ENCODE results near the gene CEP68.
"Not testable (repeated sequence)": the region's sequence is repeated elsewhere in the genome, so short reads cannot be mapped to it uniquely, and the experiment has no call there.

Gene CEP68, protein sequence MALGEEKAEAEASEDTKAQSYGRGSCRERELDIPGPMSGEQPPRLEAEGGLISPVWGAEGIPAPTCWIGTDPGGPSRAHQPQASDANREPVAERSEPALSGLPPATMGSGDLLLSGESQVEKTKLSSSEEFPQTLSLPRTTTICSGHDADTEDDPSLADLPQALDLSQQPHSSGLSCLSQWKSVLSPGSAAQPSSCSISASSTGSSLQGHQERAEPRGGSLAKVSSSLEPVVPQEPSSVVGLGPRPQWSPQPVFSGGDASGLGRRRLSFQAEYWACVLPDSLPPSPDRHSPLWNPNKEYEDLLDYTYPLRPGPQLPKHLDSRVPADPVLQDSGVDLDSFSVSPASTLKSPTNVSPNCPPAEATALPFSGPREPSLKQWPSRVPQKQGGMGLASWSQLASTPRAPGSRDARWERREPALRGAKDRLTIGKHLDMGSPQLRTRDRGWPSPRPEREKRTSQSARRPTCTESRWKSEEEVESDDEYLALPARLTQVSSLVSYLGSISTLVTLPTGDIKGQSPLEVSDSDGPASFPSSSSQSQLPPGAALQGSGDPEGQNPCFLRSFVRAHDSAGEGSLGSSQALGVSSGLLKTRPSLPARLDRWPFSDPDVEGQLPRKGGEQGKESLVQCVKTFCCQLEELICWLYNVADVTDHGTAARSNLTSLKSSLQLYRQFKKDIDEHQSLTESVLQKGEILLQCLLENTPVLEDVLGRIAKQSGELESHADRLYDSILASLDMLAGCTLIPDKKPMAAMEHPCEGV

DNA sequence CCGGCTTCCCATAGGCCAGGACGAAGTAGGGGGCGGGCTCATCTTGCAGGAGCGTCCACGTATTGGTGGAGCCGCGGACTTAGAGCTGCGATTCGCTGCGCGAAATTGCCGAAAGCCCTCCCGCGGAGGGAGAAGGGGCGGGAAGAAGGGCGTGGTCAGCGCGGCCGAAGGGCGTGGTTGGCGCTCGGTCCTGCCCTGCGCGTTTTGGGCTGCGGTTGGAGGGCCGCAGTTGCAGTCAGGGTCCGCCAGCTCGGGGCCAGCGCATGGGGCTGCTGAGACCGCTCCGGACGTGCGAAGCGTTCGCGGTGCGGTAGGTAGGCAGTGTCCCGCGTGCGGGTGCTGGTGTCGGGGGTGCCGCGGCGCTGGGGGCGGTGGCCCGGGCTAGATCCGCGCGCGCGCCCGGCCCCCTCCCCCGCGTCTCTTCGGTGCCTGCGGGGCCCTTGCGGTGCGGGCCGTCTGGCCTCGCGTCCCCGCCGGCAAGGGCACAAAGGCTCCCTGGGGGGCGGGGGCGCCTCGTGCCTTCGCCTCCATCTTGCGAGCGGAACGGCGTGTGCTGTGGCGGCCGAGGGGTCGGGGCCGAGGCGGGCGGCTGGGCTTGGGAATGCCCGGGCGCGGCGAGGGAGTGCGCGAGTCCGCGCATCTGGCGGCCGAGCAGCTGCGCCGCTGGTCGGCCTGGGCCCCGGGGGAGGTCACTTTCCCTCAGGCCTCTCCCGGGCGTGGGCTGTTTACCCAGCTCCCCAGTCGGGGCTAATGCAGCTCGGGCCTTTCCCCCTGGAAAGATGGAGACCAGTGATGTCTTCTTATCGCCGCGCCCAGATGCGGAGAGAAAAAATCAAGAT is at the start of gene CEP68:
Gene CEP68 (plus strand): TSS at position 202 of the 839 bp plus-strand sequence. CDS start 13,029 bp downstream, outside the sequence.
- DNase-seq (ENCODE audit: low read depth), result peak; percentile 90

DNA sequence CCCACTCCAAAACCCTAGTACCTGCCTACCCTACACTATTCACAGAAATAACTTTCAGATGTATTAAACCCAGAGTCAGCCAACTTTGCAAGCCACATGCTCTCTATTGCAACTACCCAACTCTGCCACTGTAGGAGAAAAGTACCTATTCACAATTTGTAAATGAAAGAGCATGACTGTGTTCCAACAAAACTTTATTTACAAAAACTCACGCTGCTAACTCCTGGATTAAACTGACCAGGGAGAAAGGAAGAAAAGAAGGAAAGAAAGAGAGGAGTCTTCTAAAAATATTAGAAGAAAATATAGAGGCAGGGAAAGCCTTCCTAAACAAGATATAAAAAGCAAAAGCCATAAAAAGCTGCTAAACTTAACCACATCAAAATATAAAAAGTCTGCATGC is 42.4 kb upstream of the CEP68 start:
- DNase-seq (ENCODE audit: low read depth), result no peak

DNA sequence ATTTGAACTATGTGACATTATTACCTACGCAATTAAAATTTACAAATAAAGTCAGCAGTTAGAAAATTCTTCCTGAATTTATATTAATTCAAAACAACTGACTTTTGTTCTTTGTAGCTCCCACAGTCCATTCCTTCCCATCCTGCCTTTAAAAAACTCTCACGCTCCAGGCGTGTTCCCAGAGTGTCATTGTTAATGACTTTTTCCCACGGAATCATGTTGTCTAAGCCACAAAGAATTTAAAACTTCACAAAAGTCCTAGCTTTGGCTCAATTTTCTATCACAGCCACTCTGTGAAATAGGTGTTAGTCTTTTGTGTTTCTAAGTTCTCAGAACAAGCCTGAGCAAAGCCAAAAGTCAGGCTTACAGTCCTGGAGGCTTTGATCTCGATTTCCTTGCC is 40.5 kb upstream of the CEP68 start:
- no peak for DNase-seq (ENCODE audit: low read depth)

DNA sequence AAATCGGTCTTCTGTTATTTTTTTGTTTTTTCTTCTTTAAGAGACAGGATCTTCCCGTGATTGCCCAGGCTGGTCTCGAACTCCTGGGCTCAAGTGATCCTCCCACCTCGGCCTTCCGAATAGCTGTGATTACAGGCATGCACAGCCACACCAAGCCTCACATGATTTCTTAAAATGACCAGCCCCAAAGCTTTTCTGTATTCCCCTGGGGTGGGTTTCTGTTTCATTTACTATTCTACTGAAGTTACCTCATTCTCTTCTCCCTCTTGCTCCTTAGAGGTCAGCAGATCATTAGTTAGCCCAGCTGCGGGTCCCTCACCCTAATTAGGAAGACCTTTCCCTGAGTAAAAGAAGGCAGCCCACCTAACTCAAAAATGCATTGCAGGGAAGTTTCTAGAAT is 39.4 kb upstream of the CEP68 start:
- no peak for DNase-seq (ENCODE audit: low read depth)

DNA sequence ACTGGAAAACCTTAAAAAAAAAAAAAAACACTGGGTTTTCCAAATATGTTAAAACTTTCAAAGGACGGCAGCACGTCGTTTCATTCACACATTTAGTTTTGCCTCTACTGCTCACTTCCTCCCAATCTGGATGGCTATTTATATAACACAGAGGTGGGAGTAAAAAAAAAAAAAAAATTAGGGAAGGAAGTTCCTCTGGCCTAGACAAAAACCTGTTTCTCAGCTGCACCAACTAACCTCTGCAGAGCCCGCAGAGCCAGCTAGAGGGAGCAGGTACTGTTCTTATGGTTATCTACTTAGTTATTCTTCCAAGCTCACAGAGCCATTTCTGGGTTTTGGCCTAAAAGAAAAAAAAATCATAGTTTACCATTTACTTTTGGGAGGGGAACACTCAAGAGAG is 38.9 kb upstream of the CEP68 start:
- no peak for DNase-seq (ENCODE audit: low read depth)

DNA sequence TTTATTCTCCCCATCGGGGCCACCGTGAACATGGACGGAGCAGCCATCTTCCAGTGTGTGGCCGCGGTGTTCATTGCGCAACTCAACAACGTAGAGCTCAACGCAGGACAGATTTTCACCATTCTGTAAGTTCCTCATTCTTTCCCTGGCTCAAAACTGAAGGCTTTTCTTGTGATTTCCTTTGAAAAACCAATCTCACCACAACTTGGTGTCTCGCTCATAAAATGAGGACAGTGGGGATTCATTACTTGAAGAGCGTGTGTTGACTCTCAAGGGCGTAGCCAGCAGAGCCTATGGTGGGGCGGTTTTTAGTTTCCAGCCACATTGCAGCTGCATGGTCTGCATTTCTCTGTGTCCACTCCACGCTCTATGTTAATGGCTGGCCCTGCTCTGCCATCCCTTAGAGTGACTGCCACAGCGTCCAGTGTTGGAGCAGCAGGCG is 38.1 kb upstream of the CEP68 start:
- DNase-seq (ENCODE audit: low read depth), result no peak

DNA sequence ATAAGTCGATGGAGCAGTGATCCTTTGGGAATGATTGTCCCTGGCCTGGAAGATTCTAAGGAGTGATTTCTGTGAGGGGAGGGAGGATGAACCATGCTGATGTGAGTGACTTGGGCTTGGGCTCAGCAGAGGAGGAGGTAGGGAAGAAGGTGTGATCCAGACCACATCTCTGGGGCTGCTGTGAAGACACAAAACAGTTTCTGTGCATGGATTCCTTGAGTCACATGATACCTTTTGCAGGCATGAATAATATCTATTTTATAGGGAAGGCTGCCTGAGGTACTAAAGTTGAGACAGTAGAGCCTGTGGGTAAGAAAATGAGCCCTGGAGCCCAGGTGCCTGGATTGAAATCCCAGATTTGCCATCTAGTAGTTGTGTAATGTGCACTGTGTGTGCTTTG is 37.2 kb upstream of the CEP68 start:
- no peak for DNase-seq (ENCODE audit: low read depth)

DNA sequence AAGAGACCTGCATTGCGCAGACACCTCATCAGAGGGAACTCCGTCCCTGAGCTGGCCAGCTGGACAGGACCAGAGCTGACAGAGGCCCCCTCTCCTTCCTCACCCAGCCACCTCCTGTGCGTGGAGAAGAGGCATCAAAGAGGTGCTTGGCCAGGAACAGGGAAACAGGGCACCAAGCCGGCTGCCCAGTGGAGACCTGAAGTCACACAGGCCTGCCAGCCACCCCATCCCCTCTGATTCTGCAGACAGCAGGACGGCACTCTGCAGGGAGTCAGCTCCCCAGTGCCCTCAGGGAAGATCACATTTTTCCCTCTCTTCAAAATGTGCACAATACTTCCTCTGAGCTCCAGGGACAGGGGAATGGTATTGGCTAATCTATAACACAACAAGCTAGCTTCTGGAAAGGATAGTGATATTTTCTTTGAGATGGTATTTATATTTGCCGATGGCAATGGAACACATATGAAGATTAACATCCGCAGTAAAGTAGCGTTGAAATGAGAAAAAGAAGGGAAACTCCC is 36.5 kb upstream of the CEP68 start:
- DNase-seq (ENCODE audit: low read depth), result no peak

DNA sequence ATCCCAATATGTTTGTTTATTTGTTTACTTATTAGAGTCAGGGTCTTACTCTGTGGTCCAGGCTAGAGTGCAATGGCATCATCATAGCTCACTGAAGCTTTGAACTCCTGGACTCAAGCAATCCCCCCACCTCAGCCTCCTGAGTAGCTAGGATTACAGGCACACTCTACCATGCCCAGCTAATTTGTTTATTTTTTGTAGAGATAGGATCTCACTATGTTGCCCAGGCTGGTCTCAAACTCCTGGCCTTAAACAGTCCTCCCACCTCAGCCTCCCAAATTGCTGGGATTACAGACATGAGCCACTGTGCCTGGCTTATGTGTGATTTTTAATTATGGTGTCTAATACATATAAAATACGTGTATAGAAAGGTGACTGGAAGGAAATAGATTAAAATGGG is 36.0 kb upstream of the CEP68 start:
- DNase-seq (ENCODE audit: low read depth), result not testable (repeated sequence)

DNA sequence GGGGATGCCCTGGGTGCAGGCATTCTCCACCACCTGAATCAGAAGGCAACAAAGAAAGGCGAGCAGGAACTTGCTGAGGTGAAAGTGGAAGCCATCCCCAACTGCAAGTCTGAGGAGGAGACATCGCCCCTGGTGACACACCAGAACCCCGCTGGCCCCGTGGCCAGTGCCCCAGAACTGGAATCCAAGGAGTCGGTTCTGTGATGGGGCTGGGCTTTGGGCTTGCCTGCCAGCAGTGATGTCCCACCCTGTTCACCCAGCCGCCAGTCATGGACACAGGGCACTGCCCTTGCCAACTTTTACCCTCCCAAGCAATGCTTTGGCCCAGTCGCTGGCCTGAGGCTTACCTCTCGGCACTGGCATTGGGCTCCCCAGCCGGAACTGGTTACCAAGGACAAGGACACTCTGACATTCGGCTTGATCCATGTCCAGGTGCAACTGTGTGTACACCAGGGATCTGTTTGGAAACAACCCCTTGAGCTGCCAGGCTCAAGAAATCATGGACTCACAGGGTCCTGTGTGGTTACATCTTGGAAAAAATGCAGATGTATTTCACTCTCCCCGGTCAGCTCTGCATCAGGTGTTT is 35.2 kb upstream of the CEP68 start:
- no peak for DNase-seq (ENCODE audit: low read depth)

DNA sequence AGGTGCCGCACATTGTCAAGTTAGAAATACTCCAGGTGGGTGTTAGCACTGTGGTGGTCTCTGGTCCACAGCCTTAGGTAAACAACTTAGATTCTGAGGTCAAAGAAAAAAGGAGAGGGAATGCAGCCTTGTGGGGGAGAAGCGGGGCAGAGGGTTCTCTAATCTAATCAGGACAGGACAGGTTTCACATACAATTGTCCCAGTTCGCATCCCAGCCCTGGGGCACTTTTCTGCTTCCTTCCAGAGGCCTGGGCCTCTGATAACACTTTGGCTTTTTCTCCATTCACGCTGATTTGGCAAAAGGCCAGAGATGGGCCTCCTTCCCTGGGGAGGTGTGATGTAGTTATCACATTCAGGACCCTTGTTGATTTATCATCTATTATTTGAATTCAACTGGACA is 34.5 kb upstream of the CEP68 start:
- DNase-seq (ENCODE audit: low read depth), result no peak

DNA sequence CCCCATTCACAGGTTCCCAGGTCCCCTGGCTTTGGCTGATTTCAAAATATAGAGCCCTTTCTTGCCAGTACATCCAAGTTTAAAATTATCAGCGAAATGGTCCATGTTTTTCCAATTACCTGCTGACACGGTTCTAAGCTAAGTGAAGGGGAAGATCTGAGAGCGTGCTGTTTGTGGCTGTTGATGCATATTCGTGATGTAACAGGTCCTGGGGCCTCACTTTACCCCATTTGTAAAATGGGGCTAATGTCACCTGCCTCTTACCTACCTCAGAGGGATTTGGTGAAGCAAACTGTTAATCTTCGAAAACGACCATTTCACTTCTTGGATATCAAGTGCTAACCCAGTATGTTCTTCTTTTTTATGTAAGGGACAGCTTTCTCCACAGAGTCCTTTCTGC is 34.0 kb upstream of the CEP68 start:
- DNase-seq (ENCODE audit: low read depth), result no peak

DNA sequence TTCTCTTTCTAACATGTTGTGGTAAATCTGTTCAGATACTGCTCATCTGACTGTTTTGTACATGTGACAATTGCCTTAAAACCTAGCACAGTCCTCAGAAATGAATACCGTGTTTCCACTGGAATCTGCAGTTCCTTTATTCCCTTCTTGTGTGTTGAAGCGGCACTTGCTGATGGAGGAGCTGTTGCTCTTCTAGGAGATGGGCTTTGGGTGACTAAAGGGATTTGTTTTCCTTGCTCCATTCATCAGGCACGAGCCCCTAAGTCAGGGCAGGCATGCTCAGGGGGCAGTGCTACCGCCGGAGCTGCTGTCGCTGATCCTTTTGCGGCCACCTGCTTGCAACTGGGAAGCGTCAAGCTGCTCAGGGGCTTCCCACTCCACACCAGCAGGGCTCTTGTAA is 32.5 kb upstream of the CEP68 start:
- no peak for DNase-seq (ENCODE audit: low read depth)

DNA sequence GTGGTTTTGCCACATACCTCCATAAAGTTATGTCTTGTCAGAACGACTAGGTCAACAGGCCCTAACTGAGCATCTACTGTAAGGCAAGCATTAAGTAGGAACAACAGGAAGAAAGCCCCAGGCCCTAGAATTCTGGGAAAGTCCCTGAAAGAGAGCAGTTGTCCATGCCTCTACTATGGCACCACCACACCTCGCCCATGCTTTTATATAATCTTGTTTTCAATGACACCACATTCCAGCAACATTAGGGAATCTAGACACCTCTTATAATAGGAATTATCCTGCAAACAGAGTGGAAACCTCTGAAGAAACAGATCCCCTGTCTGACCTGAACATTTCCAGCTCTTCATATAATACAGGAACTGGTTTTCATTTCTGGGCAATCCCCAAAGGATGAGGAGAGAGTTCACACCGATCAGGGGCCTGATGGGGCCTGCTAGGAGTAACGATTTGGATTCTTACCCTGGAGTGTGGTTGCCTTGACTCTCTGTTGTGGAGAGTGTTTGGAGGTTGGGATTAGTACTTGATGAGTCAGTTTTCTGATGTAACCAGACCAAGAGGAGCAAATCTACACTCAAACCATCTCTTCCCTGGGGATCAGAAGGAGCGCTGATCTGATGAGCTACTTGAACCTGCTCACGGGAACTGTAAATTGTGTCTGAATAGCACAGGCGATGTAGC is 31.9 kb upstream of the CEP68 start:
- no peak for DNase-seq (ENCODE audit: low read depth)

DNA sequence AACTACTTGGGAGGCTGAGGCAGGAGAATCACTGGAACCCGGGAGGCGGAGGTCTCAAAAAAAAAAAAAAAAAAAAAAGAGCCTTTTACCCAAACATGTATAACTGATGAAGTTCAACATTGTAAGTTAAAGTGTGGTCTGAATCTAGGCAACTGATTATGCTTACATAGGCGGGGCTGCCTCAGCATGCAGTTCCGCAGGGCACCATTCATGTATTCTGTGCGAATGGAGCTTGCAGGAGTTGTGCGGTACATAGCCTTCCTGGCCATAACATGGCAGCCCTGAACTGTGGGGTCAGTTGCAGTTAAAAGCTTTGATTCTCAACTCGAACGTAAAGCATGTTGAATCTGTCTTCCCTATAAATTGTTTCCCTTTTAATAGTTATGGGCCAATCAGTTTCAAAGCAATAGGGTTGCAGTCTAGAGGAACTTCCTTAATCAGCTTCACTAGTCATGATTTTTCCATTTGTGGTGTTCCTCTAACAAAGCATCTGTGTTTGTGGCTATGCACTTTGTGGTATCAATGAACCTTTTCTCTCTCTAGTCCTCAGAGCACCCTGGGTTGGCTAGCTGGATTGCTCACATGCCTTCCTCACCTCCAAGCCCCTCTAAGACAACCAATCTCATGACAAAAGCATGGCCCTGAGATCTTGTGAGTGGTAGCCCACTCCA is 30.6 kb upstream of the CEP68 start:
- no peak for DNase-seq (ENCODE audit: low read depth)

DNA sequence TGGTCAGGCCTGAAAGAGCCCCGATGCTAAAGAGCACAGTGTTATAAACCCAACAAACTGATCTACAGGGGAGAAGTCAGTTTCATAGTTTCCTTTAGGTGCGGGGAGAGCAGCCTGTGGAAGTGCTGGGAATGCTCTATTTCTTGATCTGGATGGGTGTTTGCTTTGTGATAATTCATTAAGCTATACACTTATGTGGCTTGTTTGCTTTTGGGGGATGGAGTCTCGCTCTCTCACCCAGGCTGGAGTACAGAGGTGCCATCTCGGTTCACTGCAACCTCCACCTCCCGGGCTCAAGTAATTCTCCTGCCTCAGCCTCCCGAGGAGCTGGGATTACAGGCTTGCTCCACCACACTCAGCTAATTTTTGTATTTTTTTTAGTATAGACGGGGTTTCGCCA is 30.1 kb upstream of the CEP68 start:
- DNase-seq (ENCODE audit: low read depth), result no peak

DNA sequence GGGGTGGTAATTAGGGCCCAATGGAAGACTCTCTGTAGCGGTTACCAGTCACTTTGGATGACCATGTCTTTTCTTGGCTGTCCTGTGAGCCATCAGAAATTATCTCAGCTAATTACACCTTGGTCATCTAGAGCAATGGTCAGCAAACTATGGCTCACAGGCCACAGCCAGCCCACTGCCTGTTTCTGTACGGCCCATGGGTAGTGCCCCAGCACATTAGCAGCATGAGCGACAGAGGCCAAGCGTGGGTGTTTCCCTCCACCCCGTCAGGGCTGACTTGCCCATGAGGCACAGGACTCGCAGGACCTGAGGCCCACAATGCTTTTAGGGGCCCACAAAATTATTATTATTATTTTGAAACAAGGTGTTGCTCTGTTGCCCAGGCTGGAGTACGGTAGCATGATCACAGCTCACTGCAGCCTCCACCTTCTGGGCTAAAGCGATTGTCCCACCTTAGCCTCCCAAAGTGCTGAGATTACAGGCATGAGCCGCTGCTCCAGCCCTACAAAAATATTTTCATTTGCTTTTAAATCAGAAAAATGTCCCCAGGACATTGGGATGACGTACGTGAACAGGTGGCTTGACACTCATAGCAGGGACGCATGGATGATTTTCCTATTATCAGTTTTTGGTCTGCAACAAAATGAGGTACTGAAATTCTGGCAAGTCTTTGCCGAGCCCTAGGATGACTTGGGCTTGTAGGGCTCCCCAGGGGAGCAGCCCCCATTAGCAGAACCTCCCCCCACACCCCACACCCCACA is 29.3 kb upstream of the CEP68 start:
- DNase-seq (ENCODE audit: low read depth), result no peak

DNA sequence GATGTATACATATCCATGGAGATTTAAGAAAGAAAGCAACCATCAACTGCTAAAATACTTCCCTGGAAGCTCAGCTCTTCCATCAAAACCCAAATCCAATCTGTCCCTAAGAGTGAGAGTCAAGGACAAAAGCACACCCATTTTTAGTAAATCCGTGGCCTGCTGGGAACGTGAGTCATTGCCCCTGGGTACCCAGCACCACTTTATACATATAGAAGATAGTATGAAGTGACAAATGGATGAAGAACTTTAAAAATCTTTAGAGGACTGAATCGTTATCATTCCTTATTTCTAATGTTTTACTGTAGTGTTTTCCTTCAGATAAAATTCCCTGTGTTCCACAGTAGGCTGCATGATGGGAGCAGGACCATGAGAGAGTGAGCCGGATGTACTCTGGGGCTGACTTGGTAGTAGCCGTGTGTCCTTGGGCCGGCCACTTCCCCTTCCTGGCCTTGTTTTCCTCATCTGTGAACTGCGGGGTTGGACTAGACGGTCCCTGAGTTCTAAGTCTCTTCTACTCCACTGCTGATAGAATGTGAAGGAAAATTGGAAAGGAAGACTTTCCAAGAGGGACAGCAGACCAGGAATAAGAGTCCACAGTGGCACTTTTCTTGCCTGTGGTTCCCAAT is 28.5 kb upstream of the CEP68 start:
- DNase-seq (ENCODE audit: low read depth), result no peak

Measured in activated T-helper 1 cell treated with Interleukin-2 at 50 U/mL for 16 hours (primary cell).